Peyer's patch (tissue), 4 donors: ENCODE measurements around the gene ZDHHC19.

ENCODE experiments used
- POLR2A ChIP-seq, 2 donors: fragments of 450-650 bp; IDR thresholded peaks; one replicate each; pipeline ENCODE4 v1.5.1; 2017; ENCODE audit warnings: antibody characterized with exemption in 2 of 2, mild to moderate bottlenecking in 2 of 2, moderate library complexity in 2 of 2
- TF ChIP-seq, protein P1 (sequence below), 6 experiments: fragments of 450-650 bp in 4 of 6; fragments of 200-600 bp in 2 of 6; sonication (generic) in 1 of 6; IDR thresholded peaks; one replicate each; pipeline ENCODE4 v1.5.1; 2017 to 2019; ENCODE audit warnings: antibody characterized with exemption in 6 of 6, mild to moderate bottlenecking in 3 of 6, moderate library complexity in 1 of 6

DNA sequence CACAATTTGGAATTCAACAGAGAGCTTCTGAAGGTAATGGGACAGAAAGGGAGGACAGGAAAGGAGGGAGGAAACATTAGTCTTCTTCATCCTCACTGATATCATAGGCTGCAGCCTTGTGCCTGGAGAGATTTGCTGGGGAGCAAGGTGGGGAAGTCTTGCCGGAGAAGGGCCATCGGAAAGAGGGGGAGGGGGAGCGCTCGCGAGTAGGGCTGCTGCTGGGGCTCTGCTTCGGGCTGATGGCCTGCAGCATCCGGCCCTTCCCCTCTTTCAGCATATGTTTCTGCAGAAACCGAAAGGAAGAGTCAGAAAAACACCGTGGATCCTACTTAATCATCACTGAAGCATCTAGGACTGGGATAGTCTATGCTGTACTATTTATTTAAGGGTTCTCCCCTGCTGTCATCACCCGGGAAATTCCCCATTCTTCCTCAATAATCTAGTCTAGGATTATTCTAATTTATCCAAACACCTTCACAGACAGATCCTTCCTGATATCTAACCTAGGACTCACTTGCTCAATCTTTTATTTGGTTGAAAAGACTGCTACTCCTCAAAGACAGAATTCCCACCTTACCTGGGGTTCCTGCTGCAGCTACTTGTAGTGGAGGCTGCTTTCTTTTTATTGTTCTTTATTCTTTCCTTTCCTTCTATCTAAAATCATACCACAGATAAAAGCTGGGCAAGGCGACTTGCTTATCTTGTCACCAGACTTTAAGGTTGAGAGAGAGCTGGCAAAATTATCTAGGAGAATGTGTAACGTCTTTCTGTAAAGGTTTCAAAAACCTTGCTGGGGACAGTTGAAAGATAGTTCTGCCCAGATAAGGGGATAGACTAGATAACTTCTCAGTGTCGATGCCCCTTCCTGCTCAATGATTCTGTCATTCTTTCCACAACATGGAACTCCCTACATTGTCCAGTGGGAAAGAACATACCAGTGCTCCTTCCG is 27.7 kb upstream of the ZDHHC19 start:
- no peak for TF ChIP-seq POLR2A (IDR thresholded peaks at IDR 0.05)
- TF ChIP-seq, protein P1, sequence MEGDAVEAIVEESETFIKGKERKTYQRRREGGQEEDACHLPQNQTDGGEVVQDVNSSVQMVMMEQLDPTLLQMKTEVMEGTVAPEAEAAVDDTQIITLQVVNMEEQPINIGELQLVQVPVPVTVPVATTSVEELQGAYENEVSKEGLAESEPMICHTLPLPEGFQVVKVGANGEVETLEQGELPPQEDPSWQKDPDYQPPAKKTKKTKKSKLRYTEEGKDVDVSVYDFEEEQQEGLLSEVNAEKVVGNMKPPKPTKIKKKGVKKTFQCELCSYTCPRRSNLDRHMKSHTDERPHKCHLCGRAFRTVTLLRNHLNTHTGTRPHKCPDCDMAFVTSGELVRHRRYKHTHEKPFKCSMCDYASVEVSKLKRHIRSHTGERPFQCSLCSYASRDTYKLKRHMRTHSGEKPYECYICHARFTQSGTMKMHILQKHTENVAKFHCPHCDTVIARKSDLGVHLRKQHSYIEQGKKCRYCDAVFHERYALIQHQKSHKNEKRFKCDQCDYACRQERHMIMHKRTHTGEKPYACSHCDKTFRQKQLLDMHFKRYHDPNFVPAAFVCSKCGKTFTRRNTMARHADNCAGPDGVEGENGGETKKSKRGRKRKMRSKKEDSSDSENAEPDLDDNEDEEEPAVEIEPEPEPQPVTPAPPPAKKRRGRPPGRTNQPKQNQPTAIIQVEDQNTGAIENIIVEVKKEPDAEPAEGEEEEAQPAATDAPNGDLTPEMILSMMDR (IDR thresholded peaks at IDR 0.05): no peak
